Right atrium auricular region (tissue), 2 donors: ENCODE measurements around the gene D2HGDH. TPM values are rescaled to one million over a fixed set of nuclear protein-coding genes. Genes with fewer than 3 reads are reported as not detected.
A peak's percentile ranks its signal among the peaks of the same experiment; 100 is the strongest.

Source experiments
- DNase-seq: peaks from one replicate; pipeline ENCODE4 v3.0.0-alpha.2; 2019; ENCODE audit warnings: low spot score
- H3K27ac ChIP-seq, 2 donors: fragments of 200-600 bp; sonication (generic); 1 replicate in 1 of 2; 2 replicates in 1 of 2; pipeline ENCODE4 v1.5.1; 2016 to 2019
- H3K27me3 ChIP-seq, 2 donors: fragments of 200-600 bp; sonication (generic); one replicate each; pipeline versions ENCODE4 v1.5.1 to v1.6.0; 2017 to 2019
- H3K36me3 ChIP-seq: fragments of 200-600 bp; sonication (generic); one replicate; pipeline ENCODE4 v1.5.1; 2016
- H3K4me1 ChIP-seq, 2 donors: fragments of 200-600 bp; sonication (generic); one replicate each; pipeline versions ENCODE4 v1.5.1 to v1.6.0; 2017 to 2019
- H3K4me3 ChIP-seq, 2 donors: fragments of 200-600 bp; sonication (generic); 1 replicate in 1 of 2; 2 replicates in 1 of 2; pipeline ENCODE4 v1.5.1; 2017 to 2019; ENCODE audit warnings: mild to moderate bottlenecking in 1 of 2, moderate library complexity in 1 of 2
- H3K9me3 ChIP-seq, 2 donors: fragments of 200-600 bp; sonication (generic); one replicate each; pipeline ENCODE4 v1.5.1; 2019
- total RNA-seq, 2 donors: library from RNA; depleted of rRNA; stranded (reverse); fragments of >200 nt; gene quantifications; one replicate each; pipeline ENCODE4 v1.1.0, GENCODE V29; 2016
- TF ChIP-seq, protein P1 (sequence below), 2 donors: fragments of 200-600 bp; sonication (generic); IDR thresholded peaks; one replicate each; pipeline ENCODE4 v1.5.1; 2019; ENCODE audit warnings: antibody characterized with exemption in 2 of 2

The D2HGDH gene
- total RNA-seq, 2 donors from 2014 or later: 7.5 to 11.7 TPM

- DNase-seq: no peak
- Histone ChIP-seq H3K4me3 (no peak overlapping the region), H3K27ac (no peak overlapping the region), H3K27me3 (no peaks in the 10 kb centered on the region), H3K9me3 (no peaks in the 10 kb centered on the region), H3K4me1 (no peaks in the 10 kb centered on the region), H3K36me3 (no peaks in the 10 kb centered on the region)
- TF ChIP-seq, protein P1, sequence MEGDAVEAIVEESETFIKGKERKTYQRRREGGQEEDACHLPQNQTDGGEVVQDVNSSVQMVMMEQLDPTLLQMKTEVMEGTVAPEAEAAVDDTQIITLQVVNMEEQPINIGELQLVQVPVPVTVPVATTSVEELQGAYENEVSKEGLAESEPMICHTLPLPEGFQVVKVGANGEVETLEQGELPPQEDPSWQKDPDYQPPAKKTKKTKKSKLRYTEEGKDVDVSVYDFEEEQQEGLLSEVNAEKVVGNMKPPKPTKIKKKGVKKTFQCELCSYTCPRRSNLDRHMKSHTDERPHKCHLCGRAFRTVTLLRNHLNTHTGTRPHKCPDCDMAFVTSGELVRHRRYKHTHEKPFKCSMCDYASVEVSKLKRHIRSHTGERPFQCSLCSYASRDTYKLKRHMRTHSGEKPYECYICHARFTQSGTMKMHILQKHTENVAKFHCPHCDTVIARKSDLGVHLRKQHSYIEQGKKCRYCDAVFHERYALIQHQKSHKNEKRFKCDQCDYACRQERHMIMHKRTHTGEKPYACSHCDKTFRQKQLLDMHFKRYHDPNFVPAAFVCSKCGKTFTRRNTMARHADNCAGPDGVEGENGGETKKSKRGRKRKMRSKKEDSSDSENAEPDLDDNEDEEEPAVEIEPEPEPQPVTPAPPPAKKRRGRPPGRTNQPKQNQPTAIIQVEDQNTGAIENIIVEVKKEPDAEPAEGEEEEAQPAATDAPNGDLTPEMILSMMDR (IDR thresholded peaks at IDR 0.05): no peak
These were observed 59.0 kb downstream of the D2HGDH start for GRCh38 chr2:241793385-241793784.

DNA sequence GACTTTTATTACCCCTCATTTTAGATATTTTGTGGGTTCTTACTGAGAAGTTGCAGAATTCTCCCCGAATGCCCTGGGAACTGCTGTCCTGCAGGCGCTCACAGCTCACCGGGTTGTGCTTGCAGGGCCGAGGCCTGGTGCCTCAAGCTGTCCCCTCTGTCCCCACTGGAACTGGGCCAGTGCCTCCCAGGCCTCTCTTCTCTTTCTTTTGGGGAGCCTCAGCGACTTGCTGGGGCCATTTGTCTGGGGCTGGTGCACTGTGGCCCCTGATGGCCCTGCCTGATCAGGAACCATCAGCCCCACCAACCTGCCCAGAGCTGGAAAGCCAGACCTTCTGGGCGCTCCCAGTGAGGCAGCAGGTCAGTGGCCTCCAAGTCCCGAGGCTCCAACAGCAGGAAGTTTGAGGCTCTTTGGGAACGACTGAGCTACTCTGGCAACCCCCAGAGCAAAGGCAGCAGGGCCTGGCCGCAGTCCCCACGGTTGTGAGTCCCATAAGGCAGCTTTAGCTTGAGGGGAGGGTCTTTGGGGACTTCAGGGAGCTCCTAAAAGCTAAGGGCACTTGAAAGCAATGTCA is 59.9 kb downstream of the D2HGDH start:
- no peaks in the 10 kb centered on the region for H3K27me3 ChIP-seq
- H3K4me3 ChIP-seq: no peak overlapping the region
- no peaks in the 10 kb centered on the region for H3K9me3 ChIP-seq
- peak; percentile 26 for DNase-seq
- no peaks in the 10 kb centered on the region for H3K36me3 ChIP-seq
- no peak overlapping the region for H3K27ac ChIP-seq
- no peaks in the 10 kb centered on the region for H3K4me1 ChIP-seq
- TF ChIP-seq, protein P1 (IDR thresholded peaks at IDR 0.05): no peak

DNA sequence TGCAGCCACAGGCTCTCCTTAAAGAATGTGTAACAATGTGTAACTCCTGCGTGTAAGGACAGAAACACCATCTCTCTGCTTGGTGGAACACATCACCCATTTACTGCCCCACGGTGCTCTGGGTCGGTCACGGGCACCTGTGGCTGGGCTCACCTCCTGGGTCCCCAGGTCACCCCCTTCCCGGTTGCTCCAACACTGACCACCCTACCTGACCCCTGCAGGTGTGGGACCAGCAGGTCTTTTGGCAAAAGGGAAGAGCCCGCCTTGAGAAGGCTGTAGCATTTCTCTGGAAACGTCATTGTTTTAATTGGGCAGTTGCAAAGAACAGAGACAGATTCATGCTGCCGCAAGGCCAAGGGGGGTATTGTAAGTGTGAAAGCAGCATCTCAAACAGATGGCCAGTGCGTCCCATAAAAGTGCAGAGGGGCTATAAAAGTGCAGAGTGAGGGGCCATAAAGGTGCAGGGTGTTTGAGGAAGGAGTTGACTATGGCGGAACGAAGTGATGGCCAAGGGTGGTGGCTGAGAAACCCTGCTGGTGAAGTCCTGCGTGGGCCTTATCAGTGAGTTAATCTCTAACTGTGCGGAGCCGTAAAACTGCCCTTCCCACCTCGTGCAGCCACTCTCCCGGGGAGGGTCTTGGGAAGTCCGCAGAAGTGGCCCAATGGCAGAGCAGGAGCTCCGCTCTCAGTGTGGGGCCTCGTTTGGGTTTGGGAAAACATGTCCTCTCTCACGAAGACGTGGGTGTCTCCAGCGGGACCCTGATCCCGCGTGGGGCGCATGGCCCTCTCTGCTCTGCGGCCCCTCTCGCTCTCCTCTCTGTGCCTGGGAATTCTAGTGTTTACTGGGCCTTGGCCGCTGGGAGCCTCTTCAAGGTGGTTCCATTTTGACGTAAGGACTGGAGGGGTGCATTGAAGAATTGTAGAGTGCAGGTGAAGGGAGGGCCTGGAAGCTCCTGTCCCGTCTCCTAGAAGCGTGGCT is 60.9 kb downstream of the D2HGDH start:
- no peaks in the 10 kb centered on the region for H3K27me3 ChIP-seq
- peak; percentile 30 for DNase-seq
- H3K9me3 ChIP-seq: no peaks in the 10 kb centered on the region
- no peaks in the 10 kb centered on the region for H3K4me1 ChIP-seq
- TF ChIP-seq, protein P1 (IDR thresholded peaks at IDR 0.05): no peak
- no peak overlapping the region for H3K27ac ChIP-seq
- no peak overlapping the region for H3K4me3 ChIP-seq
- H3K36me3 ChIP-seq: no peaks in the 10 kb centered on the region

DNA sequence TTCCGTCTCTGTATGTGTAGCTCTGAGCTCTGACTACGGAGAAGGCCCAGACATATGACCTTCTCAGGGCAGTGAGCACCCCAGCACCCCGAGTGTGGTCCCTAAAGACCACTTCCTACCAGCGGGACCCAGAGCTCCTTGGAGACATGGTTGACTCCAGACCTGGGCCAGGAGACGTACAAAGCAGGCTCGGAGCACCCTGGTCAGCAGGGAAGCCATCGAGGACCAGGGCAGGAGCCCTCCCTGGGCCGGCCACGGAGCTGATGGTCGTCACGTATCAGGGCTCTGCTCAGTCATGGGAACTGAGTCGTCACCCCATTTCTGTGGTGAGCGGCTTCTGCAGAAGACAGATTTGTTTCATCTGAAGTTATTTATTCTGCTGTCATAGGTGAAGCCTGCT is 61.8 kb downstream of the D2HGDH start:
- Histone ChIP-seq H3K27me3 (no peaks in the 10 kb centered on the region), H3K27ac (no peak overlapping the region), H3K9me3 (no peaks in the 10 kb centered on the region), H3K36me3 (no peaks in the 10 kb centered on the region), H3K4me1 (no peaks in the 10 kb centered on the region), H3K4me3 (no peak overlapping the region)
- peak; percentile 23 for DNase-seq
- TF ChIP-seq, protein P1 (IDR thresholded peaks at IDR 0.05): no peak

DNA sequence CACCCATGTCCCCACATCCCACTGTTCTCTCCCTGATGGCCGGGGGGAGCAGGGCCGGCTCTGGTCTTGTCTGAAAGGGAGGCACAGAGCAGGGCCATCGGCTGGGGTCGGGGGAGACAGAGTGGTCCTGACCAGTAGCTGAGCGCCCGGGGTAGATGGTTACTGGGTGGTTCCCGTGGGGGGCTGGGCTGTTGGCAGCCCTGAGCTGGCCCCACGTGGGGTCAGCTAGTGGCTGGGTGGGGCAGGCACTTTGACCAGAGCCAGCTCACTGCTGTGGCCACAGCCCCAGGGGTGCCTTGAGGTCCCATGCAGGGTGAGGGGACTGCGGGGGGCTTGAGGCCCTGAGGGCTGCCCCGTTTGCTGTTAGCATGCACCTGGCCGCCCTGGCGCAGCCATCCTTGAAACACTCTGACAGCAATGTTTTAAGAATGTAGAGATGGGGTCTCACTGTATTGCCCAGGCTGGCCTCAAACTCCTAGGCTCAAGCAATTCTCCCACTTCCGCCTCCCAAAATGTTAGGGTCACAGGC is 62.2 kb downstream of the D2HGDH start:
- Histone ChIP-seq H3K27ac (no peak overlapping the region), H3K4me3 (no peak overlapping the region), H3K9me3 (no peaks in the 10 kb centered on the region), H3K36me3 (no peaks in the 10 kb centered on the region), H3K27me3 (no peaks in the 10 kb centered on the region), H3K4me1 (no peaks in the 10 kb centered on the region)
- TF ChIP-seq, protein P1 (IDR thresholded peaks at IDR 0.05): no peak
- DNase-seq: peak; percentile 55
